ENCODE measurements around the gene RGS5. TPM values are rescaled to one million over a fixed set of nuclear protein-coding genes. Genes with fewer than 3 reads are reported as not detected.

The RGS5 gene
- total and polyA plus RNA-seq, 4 experiments from 2014 or later = 1.3 to 5.7 (median 2.2) TPM

DNA sequence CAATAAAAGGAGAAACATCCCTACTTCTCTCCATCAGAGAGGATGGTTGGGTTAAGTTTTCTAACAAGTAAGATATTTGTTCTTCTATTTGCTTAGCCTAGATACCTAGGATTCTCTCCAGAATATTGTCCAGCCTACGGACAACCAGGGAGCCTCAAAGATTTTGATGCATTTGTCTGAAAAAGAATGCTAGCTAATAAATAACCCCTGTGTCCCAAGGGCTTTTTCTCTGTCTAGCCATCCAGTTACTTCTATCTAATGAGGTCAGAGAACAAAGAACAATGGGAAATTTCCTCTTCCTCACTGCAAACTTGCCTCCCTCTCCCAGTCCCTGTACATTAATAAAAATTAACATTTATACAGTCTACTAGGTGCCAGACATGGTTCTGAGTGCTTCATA, 810 bp downstream of the RGS5 start:
- no peak overlapping the region for H3K27ac ChIP-seq (ENCODE audit: low read depth, low read length)
- ChIA-PET CTCF (ENCODE audit: partially characterized antibody) (no interaction called here), POLR2A (ENCODE audit: partially characterized antibody) (no interaction called here)
- no peak overlapping the region for H3K4me3 ChIP-seq (ENCODE audit: low read length in 2 of 2)
- DNase-seq = no peak
- H3K4me3 Mint-ChIP-seq = no peak overlapping the region
- no peaks in the 10 kb centered on the region for H3K4me1 Mint-ChIP-seq
- H3K36me3 Mint-ChIP-seq = no peaks in the 10 kb centered on the region
- H3K9me3 ChIP-seq (ENCODE audit: control insufficient read depth in 1 of 2, low read length in 2 of 2) = no peaks in the 10 kb centered on the region
- no peaks in the 10 kb centered on the region for H3K27me3 ChIP-seq (ENCODE audit: insufficient read depth, low read length)
- H3K4me1 ChIP-seq (ENCODE audit: insufficient read depth, low read length) = no peaks in the 10 kb centered on the region
- H3K27ac Mint-ChIP-seq = no peak overlapping the region
- no peaks in the 10 kb centered on the region for H3K36me3 ChIP-seq (ENCODE audit: insufficient read depth, low read length)
- intact Hi-C loops (cut with micrococcal nuclease) = no loop called here
- no peaks in the 10 kb centered on the region for H3K27me3 Mint-ChIP-seq
- H3K9me3 Mint-ChIP-seq = no peaks in the 10 kb centered on the region

GRCh38 chr1:163197022-163197421, 5.7 kb downstream of the RGS5 start:
- Histone ChIP-seq H3K27me3 (ENCODE audit: insufficient read depth, low read length) (no peaks in the 10 kb centered on the region), H3K9me3 (ENCODE audit: control insufficient read depth in 1 of 2, low read length in 2 of 2) (no peaks in the 10 kb centered on the region), H3K27ac (ENCODE audit: low read depth, low read length) (no peak overlapping the region), H3K4me1 (ENCODE audit: insufficient read depth, low read length) (no peaks in the 10 kb centered on the region), H3K36me3 (ENCODE audit: insufficient read depth, low read length) (no peaks in the 10 kb centered on the region), H3K4me3 (ENCODE audit: low read length in 2 of 2) (no peak overlapping the region)
- CTCF ChIA-PET (ENCODE audit: partially characterized antibody) = interaction anchor here (1.1 kb wide), 1 partner anchor 343 kb away, joined by 4 read pairs; no protein-coding TSS in a partner anchor
- Mint-ChIP-seq H3K27me3 (peaks cover 0 to 2% of the 10 kb centered on the region in 2 donors), H3K9me3 (no peaks in the 10 kb centered on the region), H3K4me1 (no peaks in the 10 kb centered on the region), H3K4me3 (no peak overlapping the region), H3K27ac (no peak overlapping the region), H3K36me3 (no peaks in the 10 kb centered on the region)
- no peak for DNase-seq
- POLR2A ChIA-PET (ENCODE audit: partially characterized antibody) = no interaction called here
- intact Hi-C loops (cut with micrococcal nuclease) = no loop called here

GRCh38 chr1:163196449-163196787, 6.3 kb downstream of the RGS5 start:
- Mint-ChIP-seq H3K27ac (no peak overlapping the region), H3K36me3 (no peaks in the 10 kb centered on the region), H3K9me3 (no peaks in the 10 kb centered on the region), H3K4me3 (no peak overlapping the region), H3K27me3 (peaks cover 0 to 2% of the 10 kb centered on the region in 2 donors), H3K4me1 (no peaks in the 10 kb centered on the region)
- no peak overlapping the region for H3K27ac ChIP-seq (ENCODE audit: low read depth, low read length)
- ChIA-PET POLR2A (ENCODE audit: partially characterized antibody) (no interaction called here), CTCF (ENCODE audit: partially characterized antibody) (no interaction called here)
- H3K36me3 ChIP-seq (ENCODE audit: insufficient read depth, low read length) = no peaks in the 10 kb centered on the region
- H3K27me3 ChIP-seq (ENCODE audit: insufficient read depth, low read length) = no peaks in the 10 kb centered on the region
- no peak for DNase-seq
- no peaks in the 10 kb centered on the region for H3K4me1 ChIP-seq (ENCODE audit: insufficient read depth, low read length)
- H3K9me3 ChIP-seq (ENCODE audit: control insufficient read depth in 1 of 2, low read length in 2 of 2) = no peaks in the 10 kb centered on the region
- intact Hi-C loops (cut with micrococcal nuclease) = no loop called here
- no peak overlapping the region for H3K4me3 ChIP-seq (ENCODE audit: low read length in 2 of 2)

GRCh38 chr1:163195728-163196448, 6.8 kb downstream of the RGS5 start:
- ChIA-PET CTCF (ENCODE audit: partially characterized antibody) (no interaction called here), POLR2A (ENCODE audit: partially characterized antibody) (no interaction called here)
- H3K27me3 Mint-ChIP-seq = peaks cover 0 to 2% of the 10 kb centered on the region in 2 donors
- H3K4me1 Mint-ChIP-seq = no peaks in the 10 kb centered on the region
- no peaks in the 10 kb centered on the region for H3K36me3 Mint-ChIP-seq
- H3K27ac Mint-ChIP-seq = no peak overlapping the region
- H3K4me1 ChIP-seq (ENCODE audit: insufficient read depth, low read length) = no peaks in the 10 kb centered on the region
- intact Hi-C loops (cut with micrococcal nuclease) = no loop called here
- no peaks in the 10 kb centered on the region for H3K9me3 ChIP-seq (ENCODE audit: control insufficient read depth in 1 of 2, low read length in 2 of 2)
- no peak overlapping the region for H3K4me3 Mint-ChIP-seq
- no peaks in the 10 kb centered on the region for H3K27me3 ChIP-seq (ENCODE audit: insufficient read depth, low read length)
- no peak overlapping the region for H3K27ac ChIP-seq (ENCODE audit: low read depth, low read length)
- no peak for DNase-seq
- H3K36me3 ChIP-seq (ENCODE audit: insufficient read depth, low read length) = no peaks in the 10 kb centered on the region
- H3K4me3 ChIP-seq (ENCODE audit: low read length in 2 of 2) = no peak overlapping the region
- no peaks in the 10 kb centered on the region for H3K9me3 Mint-ChIP-seq

GRCh38 chr1:163191301-163191700, 11.4 kb downstream of the RGS5 start:
- no peak overlapping the region for H3K4me3 Mint-ChIP-seq
- intact Hi-C loops (cut with micrococcal nuclease) = no loop called here
- peaks cover 0 to 2% (median 0%) of the 10 kb centered on the region in 8 donors for H3K9me3 Mint-ChIP-seq
- Histone ChIP-seq H3K4me3 (ENCODE audit: low read length in 2 of 2) (no peak overlapping the region), H3K36me3 (ENCODE audit: insufficient read depth, low read length) (no peaks in the 10 kb centered on the region), H3K27me3 (ENCODE audit: insufficient read depth, low read length) (no peaks in the 10 kb centered on the region), H3K27ac (ENCODE audit: low read depth, low read length) (no peak overlapping the region), H3K9me3 (ENCODE audit: control insufficient read depth in 1 of 2, low read length in 2 of 2) (no peaks in the 10 kb centered on the region), H3K4me1 (ENCODE audit: insufficient read depth, low read length) (no peaks in the 10 kb centered on the region)
- no peak for DNase-seq
- POLR2A ChIA-PET (ENCODE audit: partially characterized antibody) = no interaction called here
- H3K27ac Mint-ChIP-seq = no peak overlapping the region
- H3K4me1 Mint-ChIP-seq = no peaks in the 10 kb centered on the region
- H3K36me3 Mint-ChIP-seq = peaks cover 0 to 5% of the 10 kb centered on the region in 2 donors
- CTCF ChIA-PET (ENCODE audit: partially characterized antibody) = no interaction called here
- H3K27me3 Mint-ChIP-seq = peaks cover 0 to 2% of the 10 kb centered on the region in 2 donors

GRCh38 chr1:163188947-163189346, 13.8 kb downstream of the RGS5 start:
- no peaks in the 10 kb centered on the region for H3K9me3 ChIP-seq (ENCODE audit: control insufficient read depth in 1 of 2, low read length in 2 of 2)
- Mint-ChIP-seq H3K4me3 (no peak overlapping the region), H3K9me3 (peaks cover 0 to 3% (median 0%) of the 10 kb centered on the region in 8 donors), H3K36me3 (peaks cover 0 to 5% of the 10 kb centered on the region in 2 donors), H3K27ac (no peak overlapping the region), H3K27me3 (peaks cover 0 to 3% of the 10 kb centered on the region in 2 donors), H3K4me1 (no peaks in the 10 kb centered on the region)
- H3K27ac ChIP-seq (ENCODE audit: low read depth, low read length) = no peak overlapping the region
- H3K27me3 ChIP-seq (ENCODE audit: insufficient read depth, low read length) = no peaks in the 10 kb centered on the region
- no peak overlapping the region for H3K4me3 ChIP-seq (ENCODE audit: low read length in 2 of 2)
- DNase-seq = no peak
- H3K36me3 ChIP-seq (ENCODE audit: insufficient read depth, low read length) = no peaks in the 10 kb centered on the region
- ChIA-PET POLR2A (ENCODE audit: partially characterized antibody) (no interaction called here), CTCF (ENCODE audit: partially characterized antibody) (no interaction called here)
- no peaks in the 10 kb centered on the region for H3K4me1 ChIP-seq (ENCODE audit: insufficient read depth, low read length)
- intact Hi-C loops (cut with micrococcal nuclease) = no loop called here

DNA sequence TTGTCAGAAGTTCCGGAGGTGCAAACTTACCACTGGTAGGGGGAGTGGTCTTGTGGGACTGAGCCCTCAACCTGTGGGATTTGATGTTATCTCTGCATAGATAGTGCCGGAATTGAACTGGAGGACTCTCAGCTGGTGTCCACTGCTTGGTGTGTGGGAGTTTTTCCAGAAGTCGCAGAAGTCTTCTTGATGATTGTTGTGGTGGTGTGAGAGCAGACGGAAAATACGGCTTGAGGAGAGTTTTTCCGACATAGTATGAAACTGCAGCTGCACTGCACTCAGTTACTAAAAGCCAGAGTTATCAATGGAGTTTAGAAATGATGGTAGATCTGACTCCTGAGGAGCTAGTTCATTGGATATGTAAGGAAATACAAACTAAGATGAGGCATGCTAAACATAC, 14.9 kb downstream of the RGS5 start:
- ChIA-PET POLR2A (ENCODE audit: partially characterized antibody) (no interaction called here), CTCF (ENCODE audit: partially characterized antibody) (interaction anchor here (1.1 kb wide), 1 partner anchor 11 kb away, joined by 3 read pairs; no protein-coding TSS in a partner anchor)
- Mint-ChIP-seq H3K9me3 (peaks cover 0 to 5% (median 0%) of the 10 kb centered on the region in 8 donors), H3K4me3 (no peak overlapping the region), H3K27me3 (peaks cover 0 to 1% of the 10 kb centered on the region in 2 donors), H3K36me3 (peaks cover 0 to 5% of the 10 kb centered on the region in 2 donors), H3K27ac (no peak overlapping the region), H3K4me1 (no peaks in the 10 kb centered on the region)
- Histone ChIP-seq H3K27me3 (ENCODE audit: insufficient read depth, low read length) (no peaks in the 10 kb centered on the region), H3K9me3 (ENCODE audit: control insufficient read depth in 1 of 2, low read length in 2 of 2) (no peaks in the 10 kb centered on the region), H3K36me3 (ENCODE audit: insufficient read depth, low read length) (no peaks in the 10 kb centered on the region), H3K4me1 (ENCODE audit: insufficient read depth, low read length) (no peaks in the 10 kb centered on the region), H3K27ac (ENCODE audit: low read depth, low read length) (no peak overlapping the region), H3K4me3 (ENCODE audit: low read length in 2 of 2) (no peak overlapping the region)
- DNase-seq = no peak
- intact Hi-C loops (cut with micrococcal nuclease) = no loop called here
